HG02678 (cell line): Measurements from ENCODE around the gene BANP.
"Not testable (repeated sequence)": the region's sequence is repeated elsewhere in the genome, so short reads cannot be mapped to it uniquely, and the experiment has no call there.

Source experiments
- ATAC-seq: cut with Tn5 transposase; IDR thresholded peaks from one replicate; pipeline ENCODE4 v1.9.1; 2021; ENCODE audit warnings: mild to moderate bottlenecking, moderate library complexity; ENCODE audit not compliant: unreplicated experiment

Gene BANP

DNA sequence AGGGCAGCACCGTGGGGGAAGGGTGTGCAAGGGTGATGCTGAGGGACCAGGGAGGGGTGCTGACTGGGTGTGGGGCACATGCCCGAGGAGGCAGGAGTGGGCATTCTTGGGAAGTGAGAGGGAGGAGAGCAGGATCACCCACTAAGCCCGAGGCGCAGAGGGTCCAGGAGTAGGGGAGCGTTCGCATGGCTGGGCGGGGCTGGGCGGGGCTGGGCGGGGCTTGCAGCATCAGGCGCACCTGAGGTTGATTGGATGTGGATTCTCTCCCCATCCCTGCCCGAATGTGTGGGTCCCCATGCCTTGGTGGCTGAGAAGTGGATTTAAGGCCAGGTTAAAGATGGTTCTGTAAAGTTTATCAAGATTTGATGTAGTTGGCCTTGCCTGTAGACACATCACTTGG is 14.2 kb downstream of the BANP start:
- ATAC-seq: no peak

DNA sequence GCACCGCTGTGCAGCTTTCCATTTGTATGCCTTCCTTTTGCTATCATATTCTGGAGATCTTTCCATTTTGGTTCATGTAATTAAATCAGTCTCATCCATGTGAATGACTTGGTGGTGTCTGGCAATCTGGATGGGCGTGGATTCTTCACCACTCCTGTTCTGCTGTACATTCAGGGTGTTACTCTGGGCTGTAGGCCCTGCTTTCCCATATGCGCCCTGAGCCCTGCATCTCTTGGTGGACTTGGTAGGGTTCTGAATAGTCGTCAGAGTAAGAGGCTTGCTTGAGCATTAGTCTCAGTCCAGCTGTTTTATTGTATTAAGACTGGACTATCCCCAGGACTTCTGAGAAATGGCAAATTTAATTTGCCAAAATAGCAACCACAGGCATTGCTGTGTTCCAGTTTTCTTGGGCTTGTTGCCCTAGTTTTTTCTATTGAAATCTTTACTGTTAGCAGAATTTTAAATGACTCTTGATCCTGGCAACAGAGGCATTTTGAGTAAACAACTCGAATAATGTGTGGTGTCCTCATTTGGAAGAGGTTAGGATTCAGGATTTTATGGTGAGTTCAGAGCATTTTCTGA is 14.9 kb downstream of the BANP start:
- no peak for ATAC-seq

DNA sequence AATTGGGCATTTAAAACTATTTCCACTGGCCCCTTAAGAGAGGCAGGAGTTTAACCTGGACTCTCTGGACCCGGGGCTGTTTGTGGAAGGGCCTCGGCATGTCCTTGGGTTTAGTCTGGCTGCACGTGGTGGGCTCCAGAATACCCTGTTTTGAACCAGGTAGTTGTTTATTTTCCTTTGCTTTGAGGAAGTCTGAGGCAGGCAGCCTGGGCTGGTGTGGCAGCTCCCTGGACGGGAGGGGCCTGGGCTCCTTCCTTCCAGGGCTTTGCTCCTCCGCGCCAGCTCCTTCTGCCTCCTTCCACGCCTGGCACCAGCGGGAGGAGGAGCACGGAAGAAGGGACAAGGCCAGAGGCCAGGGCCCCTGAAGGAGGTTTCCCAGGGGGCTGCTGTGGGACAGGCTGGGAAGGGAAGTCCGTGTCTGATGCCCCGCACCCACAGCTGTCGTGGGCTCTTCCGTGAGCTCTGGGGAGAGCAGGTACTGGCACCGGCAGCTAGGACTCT is 15.5 kb downstream of the BANP start:
- no peak for ATAC-seq

DNA sequence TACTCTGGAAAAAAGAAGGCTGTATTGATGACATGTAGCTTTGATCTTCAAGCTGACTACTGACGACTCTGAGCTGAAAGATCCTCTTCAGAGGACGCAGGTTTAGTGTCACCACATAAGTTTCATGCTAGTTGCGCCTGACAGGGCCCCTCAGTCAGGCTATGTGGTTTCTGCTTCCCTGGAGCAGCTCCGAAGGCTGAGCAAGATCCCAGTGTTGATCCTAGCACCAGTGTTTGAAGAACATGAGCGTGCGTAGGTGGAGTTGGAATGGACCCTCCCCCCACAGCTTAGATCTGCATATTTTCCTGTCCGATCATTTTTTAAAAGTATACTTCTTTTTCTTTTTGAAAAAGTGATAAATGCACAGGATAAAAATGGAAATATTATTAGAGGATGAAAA is 17.3 kb downstream of the BANP start:
- no peak for ATAC-seq

DNA sequence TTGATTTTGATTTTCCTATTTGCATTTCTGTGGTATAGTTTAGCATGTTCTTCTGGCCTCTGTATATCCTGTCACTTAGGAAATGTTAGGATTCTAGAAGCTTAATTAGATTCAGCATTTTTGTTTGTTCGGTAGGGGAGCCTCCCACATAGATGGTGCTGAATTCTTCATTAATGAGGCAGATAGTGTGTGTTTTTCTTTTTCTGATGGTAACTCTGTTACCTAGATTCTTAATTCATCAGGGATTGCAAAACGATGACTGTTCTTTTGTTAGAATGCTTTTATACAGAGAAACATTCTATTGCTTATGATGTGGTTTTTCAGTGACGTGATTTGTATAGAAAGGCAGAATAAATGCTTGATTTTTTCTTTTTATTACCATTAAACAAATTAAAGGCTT is 19.0 kb downstream of the BANP start:
- no peak for ATAC-seq

DNA sequence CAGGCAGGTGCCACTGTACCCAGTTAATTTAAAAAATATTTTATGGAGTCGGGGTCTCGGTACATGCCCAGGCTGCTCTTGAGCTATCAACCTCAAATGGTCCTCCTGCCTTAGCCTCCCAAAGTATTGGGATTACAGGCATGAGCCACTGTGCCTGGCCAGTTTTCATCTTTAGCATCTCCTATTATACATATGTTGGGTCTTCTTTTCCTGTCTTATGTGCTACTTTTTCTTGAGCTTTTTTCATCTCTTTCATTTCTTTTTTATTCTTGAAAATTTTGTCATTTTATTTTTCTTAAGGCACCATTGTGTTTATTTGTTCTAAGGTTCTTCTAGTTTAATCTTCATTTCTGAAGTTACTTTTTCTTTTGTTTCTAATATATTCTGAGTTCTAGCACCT is 20.7 kb downstream of the BANP start:
- no peak for ATAC-seq

DNA sequence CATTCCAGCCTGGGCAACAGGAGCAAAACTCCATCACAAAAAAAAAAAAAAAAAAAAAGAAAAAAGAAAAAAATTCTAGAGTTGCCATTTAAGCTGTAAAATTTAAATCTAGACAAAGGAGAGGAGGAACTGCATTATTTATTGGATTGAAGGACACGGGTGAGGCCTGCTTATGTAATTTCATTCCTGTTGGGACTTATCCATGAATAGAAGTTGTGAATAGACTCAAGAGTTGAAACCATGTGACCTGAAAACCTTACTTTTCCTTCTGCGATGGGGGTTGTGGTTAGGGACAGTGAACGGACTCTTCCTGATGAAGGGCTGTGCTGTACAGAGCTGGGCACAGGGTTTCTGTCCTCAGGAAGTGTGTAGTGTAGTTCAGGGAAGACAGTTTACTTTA is 22.5 kb downstream of the BANP start:
- ATAC-seq: no peak

DNA sequence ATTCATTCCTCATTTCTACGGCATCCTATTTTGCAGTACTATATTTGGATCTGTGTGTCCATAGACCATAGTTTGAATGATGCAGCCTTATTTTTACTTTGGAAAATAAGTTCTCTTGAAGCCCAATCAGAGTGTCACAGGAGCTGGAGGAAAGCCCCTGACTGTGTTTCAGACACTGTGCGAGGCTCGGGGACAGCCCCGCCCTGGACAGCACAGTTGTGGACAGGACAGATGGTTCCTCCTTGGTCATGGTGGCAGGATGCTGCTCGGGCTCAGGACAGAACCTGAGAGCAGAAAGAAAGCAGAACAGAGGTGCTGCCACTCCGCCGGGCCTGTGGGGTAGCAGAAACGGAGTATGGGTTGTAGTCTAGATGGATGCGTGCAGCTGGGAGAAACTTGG is 22.9 kb downstream of the BANP start:
- ATAC-seq: no peak

DNA sequence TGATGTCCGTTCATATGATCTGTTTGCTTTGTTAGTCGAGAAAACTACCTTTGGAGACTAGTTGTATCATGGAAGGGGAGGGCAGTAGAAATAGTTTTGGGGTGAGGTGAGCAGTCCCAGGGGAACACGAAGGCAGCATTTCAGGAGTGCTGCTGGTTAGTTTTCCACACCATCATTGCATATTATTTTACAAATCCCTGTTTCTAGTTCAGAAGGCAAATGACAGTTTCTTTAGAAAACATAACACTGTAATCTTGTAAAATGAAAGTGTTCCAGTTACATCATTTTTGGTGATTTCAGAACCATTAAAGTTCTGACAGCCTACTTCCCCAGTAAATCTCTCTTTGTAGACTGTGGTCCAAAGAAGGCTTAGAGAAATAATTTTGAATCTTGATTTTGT is 25.4 kb downstream of the BANP start:
- ATAC-seq: no peak

DNA sequence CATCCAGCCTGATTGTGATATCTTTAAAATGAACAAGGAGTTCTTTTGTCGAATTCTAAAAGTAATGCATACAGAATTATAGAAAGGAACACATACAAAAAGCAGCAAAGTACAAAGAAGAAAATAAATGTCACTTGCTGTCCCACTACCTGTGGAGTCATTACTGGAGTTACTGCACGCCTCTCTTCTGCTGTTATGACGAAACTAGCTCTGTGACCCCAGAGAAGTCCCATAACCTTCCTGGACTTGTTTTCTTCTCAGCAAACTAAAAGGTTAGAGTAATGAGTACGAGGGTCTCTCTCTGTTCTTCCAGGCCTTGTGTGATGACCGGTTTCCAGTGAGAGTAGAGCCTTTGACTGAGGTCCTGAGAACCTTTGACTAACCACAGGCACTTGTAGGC is 26.9 kb downstream of the BANP start:
- no peak for ATAC-seq

DNA sequence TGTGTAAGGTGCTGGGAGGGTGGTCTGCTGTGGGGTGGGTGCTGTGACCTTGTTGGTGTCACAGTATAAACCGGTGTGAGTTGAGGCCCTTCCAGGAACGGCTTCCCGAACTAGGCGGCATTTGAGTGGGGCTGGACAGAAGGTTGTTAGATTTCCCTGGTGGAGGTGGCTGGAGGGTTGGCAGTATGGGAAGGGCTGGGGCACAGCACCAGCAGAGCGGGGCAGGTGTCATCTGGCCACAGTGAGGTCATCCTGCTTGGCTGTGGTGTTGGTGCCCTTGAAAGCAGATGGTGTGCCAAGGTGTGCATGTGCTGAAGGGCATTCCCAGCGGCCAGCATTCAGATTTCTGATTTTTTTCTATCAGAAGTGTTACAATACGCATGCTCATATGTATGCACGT is 28.1 kb downstream of the BANP start:
- no peak for ATAC-seq

DNA sequence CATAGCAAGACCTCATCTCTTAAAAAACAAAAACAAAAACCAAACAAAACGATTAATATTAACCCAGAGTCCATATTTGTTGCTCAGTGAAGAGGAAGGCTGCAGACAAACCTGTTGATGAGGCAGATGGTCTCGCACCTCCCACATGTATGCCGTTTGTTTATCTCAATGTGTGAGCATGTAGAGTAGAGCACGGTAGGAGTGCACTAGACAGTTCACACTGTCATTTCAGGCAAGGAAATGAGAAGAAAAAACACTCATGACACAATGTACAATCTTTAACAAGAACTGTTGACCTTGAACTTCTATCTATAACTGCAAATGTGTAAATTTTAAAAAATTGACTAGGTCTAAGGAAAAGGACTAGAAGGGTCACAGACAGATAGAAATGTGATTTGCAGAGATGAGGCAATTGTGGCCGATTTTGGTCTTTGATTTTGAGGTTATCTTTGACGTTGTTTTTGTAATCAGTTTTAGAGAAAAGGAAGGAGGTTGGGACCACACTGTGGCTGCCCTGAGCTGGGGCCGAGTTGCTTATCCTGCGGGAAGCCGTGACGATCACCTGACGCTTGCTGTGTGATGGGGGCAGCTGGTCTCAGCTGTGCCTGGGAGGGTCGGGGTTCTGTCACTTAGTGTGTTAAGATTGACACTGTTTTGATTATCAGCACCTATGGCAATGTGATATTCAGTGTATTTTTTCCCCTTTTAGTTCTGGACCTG is 28.8 kb downstream of the BANP start:
- ATAC-seq: not testable (repeated sequence)

DNA sequence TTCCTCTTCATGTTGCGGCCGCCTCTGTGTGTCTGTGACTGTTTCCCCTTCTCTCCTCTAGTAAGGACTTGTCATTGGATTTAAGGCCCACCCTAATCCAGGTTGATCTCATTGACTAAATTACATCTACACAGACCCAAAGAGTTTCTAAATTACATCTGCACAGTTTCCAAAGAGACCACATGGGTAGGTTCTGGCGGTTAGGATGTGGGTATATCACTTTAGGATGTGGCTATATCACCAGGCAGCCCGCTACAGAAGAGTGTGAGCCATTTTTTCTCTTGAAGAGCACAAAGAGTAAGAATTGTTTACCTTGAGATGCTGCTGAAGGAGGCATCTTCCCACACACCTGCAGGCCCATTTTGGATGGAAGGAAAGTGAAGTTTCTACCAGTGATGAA is 30.1 kb downstream of the BANP start:
- ATAC-seq: not testable (repeated sequence)

DNA sequence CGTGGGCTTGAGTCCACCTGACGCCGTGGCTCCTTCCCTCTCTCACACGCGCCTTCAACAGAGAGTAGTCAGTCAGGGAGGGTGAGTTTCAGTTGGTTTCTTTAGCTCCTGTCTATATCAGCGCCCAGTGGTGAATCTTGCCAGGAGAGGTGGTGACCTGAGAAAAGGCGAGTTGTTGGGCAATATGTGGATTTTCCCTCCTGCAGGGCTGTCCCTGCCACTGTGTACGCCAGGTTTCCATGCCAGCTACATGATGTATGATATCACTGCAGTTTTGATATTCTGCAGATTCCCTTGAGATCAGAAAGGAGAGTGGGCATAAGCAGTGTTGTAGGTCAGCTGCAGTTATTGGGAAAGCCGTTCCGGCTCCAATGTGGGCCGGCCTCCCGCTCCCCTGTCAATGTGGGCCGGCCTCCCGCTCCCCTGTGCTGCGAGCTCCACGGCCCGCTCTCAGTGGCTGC is 31.4 kb downstream of the BANP start:
- no peak for ATAC-seq

DNA sequence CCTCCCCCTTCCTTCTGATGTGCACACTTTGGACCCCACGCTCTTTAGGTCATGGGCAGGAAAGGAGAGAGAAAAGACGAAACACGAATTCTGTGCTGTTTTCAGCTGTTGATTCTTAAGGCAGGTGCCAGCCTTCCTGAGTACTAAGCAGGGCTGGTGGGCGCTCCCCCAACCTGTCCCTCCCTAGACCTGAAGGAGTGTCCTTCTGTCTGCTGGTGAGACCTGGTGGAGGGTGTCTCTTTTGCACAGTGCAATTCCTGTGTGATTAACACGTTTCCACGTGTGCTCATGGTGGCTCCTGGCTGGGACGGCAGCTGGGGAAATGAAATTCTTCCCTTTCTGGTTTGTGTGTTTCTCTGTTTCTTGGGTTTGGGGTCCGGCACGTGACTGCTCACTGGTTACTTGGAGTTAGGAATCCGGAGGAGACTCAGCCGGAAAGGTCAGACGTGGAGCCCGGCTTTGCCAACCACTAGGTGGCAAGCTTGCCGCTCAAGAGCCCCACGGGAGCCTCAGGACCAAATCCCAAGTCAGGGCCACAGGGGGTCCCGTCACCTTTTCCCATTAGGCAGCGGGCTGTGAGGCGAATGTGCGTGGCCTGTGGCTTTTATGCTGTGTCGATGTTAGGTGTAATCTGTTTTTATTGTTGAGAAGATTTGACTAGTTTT is 32.0 kb downstream of the BANP start:
- not testable (repeated sequence) for ATAC-seq

DNA sequence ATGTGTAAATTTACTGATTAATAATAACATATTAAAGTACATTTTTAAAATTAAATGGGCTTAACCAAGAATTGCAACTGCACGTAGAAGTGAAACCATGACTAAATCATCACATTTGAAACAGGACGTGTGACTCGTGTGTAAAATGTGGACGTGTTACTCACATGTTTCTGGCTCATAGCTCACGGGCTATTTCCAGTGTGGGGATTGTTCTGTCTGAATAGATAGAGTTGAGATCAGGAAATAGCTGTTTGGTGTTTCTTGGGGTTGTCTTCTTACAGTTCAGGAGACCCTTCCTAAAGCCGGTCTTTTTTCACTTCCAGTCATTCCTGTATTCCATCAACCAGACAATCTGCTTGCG is 32.5 kb downstream of the BANP start:
- ATAC-seq: not testable (repeated sequence)

DNA sequence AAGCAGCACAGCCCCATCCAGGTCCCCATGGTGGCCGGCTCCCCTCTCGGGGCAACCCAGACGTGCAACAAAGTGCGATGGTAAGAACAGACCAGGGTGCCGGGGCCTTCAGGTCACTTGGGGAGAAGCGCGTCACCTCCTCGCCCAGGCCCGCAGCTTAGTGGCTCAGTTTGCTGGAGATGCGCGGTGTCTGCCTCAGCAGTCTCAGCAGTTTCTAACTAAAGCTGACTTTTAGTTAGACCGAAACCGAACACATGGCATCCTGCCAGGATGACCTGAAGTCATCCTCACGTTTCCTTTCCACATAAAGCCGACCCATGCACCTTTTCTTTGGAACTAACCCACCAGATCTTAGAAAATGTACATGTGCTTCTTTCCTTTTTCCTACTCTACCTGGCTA is 32.9 kb downstream of the BANP start:
- ATAC-seq: not testable (repeated sequence)

DNA sequence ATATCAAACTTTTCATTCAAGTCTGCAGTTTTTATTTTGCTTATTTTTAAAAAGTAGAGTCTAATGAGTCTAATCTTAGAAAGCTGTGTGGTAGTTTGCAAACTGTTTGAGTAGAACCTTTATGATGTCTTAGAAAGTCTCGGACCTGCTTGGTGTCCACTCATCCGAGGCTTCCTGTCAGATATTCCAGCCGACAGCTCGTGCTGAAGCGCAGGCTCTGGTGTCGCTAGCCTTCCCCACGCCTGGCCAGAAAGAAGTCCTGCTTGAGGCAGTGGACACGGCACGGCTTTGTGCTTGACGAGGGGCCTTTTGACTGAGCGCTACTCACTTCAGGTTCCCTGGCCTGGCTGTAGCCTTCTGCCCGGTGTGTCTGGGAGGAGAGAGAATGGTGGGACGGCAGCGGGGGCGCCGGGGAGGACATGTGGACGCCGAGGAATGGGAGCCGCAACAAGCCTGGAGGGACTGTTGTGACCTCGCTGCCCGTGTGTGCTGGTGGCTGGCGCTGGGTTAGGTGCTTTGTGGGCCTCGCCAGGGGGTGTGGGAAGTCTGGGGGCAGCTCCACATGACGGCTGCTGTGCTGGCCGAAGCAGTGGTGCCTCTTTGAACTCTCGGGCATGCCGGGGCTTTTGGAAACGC is 33.5 kb downstream of the BANP start:
- ATAC-seq: no peak

DNA sequence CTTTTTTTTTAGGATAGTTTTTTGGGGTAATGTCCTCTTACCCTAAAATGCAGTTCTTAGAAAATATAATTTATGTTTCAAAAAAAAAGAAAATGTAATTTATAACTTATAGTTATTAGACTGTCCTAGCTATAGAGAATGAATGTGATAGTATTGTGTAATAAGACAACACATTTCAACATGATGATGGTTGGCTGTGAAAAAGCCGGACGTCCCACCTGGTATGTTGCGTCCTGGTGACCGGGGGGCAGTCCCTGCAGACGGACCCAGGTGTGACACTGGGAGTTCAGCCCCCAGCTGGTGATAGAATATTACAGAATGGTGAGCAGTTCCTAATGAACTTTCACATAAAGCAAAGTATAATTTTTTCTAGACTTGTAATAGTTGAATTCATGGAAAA is 34.3 kb downstream of the BANP start:
- not testable (repeated sequence) for ATAC-seq

DNA sequence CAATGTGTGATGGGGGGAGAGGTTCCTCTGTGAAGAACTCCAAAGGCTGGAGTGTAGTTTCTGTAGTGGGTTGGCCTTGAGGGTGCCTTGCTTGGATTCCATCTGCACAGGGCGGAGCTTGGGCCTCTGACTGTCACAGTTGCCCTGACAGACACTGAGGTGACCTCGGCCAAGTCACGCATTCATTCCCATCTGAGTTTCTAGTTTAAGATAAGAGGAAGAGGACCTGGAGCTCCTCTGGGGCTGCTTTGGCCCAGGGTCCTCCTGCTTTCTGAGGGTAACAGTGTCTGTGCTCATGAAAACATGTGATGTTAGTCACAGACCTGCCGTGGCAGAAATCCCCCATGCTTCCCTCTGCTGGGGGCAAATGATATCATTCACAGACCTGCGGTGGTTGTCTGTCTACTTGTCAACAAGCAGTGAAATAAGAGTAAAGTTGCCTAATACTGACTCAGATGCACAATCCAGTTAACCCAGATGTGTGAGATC is 35.2 kb downstream of the BANP start:
- ATAC-seq: not testable (repeated sequence)

DNA sequence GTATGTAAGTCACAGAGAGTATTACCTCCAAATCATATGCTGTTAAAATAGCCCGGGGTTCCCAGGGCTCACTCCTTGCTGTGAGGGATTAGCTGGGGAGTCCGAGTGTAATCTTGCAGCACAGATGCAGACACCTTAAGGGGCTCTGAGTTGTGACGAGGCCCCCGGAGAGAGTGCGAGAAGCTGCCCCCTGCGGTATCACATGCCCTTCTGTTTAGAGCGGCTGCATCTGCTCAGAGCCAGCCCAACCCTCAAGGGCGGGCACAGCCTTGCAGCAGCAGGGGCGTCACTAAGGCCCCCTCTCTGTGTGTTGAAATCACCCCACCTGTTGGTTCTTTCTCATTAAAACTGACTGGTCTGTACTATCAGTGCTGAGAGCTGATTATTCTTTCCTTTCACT is 37.4 kb downstream of the BANP start:
- ATAC-seq: not testable (repeated sequence)
